Panc1 (cell line): ENCODE measurements around the gene PARD3. TPM values are rescaled to one million over a fixed set of nuclear protein-coding genes. Genes with fewer than 3 reads are reported as not detected.

Experiments used
- ATAC-seq: fragments of 200-7000 bp; cut with Tn5 transposase; 2 replicates; pipeline ENCODE4 v1.9.1; 2020; ENCODE audit warnings: mild to moderate bottlenecking, moderate library complexity
- BruUV-seq: library from RNA; stranded (reverse); fragments of 400-500 nt; replicated peaks from 2 replicates; lab custom pipeline; 2021; lab: Mats Ljungman, UMichigan
- CTCF ChIA-PET: fragments of 300-600 bp; sonication (Branson Sonifier 250); formaldehyde crosslinking; loops from one replicate; lab custom pipeline; 2022; ENCODE audit warnings: antibody characterized with exemption; lab: Charles Lee
- POLR2A ChIA-PET: fragments of 300-600 bp; sonication (Branson Sonifier 250); formaldehyde crosslinking; loops from one replicate; lab custom pipeline; 2022; ENCODE audit warnings: antibody characterized with exemption; lab: Charles Lee
- DNase-seq: peaks from one replicate; pipeline ENCODE4 v3.0.0-alpha.2; 2010; ENCODE audit warnings: low read depth, low spot score
- H3K27ac ChIP-seq: 2 replicates; pipeline ENCODE4 v1.5.1; 2011; ENCODE audit warnings: mild to moderate bottlenecking, low read length, inconsistent platforms
- H3K27me3 ChIP-seq: fragments of 200-500 bp; sonication (Bioruptor generic); 2 replicates; pipeline ENCODE4 v1.6.0; 2014; ENCODE audit warnings: low read length, inconsistent platforms; ENCODE audit not compliant: control insufficient read depth, insufficient read depth
- H3K36me3 ChIP-seq: fragments of 200-500 bp; sonication (Bioruptor generic); 2 replicates; pipeline ENCODE4 v1.5.1; 2014; ENCODE audit warnings: inconsistent platforms, mild to moderate bottlenecking, low read length, moderate library complexity; ENCODE audit not compliant: control insufficient read depth, insufficient read depth
- H3K4me1 ChIP-seq: 2 replicates; pipeline ENCODE4 v1.5.1; 2011; ENCODE audit warnings: inconsistent platforms, mild to moderate bottlenecking, low read length, moderate library complexity; ENCODE audit not compliant: control insufficient read depth, insufficient read depth
- H3K4me3 ChIP-seq, 2 experiments: 2 replicates each; pipeline ENCODE4 v1.5.1; 2011 to 2012; ENCODE audit warnings: low read depth in 2 of 2, low read length in 2 of 2, mild to moderate bottlenecking in 2 of 2, inconsistent platforms in 1 of 2, moderate library complexity in 1 of 2
- H3K9me3 ChIP-seq: fragments of 200-500 bp; sonication (Bioruptor generic); 2 replicates; pipeline ENCODE4 v1.5.1; 2014; ENCODE audit warnings: low read depth, mild to moderate bottlenecking, inconsistent platforms, low read length, moderate library complexity; ENCODE audit not compliant: control insufficient read depth, insufficient read depth
- CTCF ChIP-seq: fragments of 450-650 bp; IDR thresholded peaks from 2 replicates; pipeline ENCODE4 v1.5.1; 2017; ENCODE audit warnings: mild to moderate bottlenecking
- POLR2AphosphoS5 ChIP-seq: IDR thresholded peaks from 2 replicates; pipeline ENCODE4 v1.6.1; 2012; ENCODE audit warnings: mild to moderate bottlenecking, low read depth, low read length, moderate library complexity
- REST ChIP-seq, 2 experiments: IDR thresholded peaks; 2 replicates each; pipeline ENCODE4 v1.6.1; 2011 to 2012; ENCODE audit warnings: low read depth in 2 of 2, control low read depth in 1 of 2, low read length in 1 of 2, mild to moderate bottlenecking in 1 of 2, moderate library complexity in 1 of 2; ENCODE audit not compliant: insufficient read depth in 1 of 2
- SIN3A ChIP-seq: IDR thresholded peaks from 2 replicates; pipeline ENCODE4 v1.6.1; 2012; ENCODE audit warnings: low read depth, mild to moderate bottlenecking, low read length, moderate library complexity, borderline replicate concordance; ENCODE audit not compliant: insufficient read depth
- TCF7L2 ChIP-seq: IDR thresholded peaks from 2 replicates; pipeline ENCODE4 v1.6.1; 2011; ENCODE audit warnings: mild to moderate bottlenecking, low read depth, low read length, inconsistent platforms
- in situ Hi-C: cut with HindIII; loops from 2 replicates; pipeline ENCODE4 v1.10.0; 2016; ENCODE audit warnings: low sequenced_read_pairs, low pct_unique_long_range_greater_than_20kb
- intact Hi-C: fragments of 100-400 bp; cut with micrococcal nuclease; formaldehyde crosslinking; loops from one replicate; pipeline ENCODE4 v1.10.0; 2022; ENCODE audit not compliant: unreplicated experiment
- total RNA-seq: library from RNA; stranded (reverse); gene quantifications from one replicate; pipeline ENCODE4 v1.2.1, GENCODE V29; 2021; ENCODE audit not compliant: unreplicated experiment

The PARD3 gene
- total RNA-seq, 1 experiment from 2014 or later, result 29.8 TPM

DNA sequence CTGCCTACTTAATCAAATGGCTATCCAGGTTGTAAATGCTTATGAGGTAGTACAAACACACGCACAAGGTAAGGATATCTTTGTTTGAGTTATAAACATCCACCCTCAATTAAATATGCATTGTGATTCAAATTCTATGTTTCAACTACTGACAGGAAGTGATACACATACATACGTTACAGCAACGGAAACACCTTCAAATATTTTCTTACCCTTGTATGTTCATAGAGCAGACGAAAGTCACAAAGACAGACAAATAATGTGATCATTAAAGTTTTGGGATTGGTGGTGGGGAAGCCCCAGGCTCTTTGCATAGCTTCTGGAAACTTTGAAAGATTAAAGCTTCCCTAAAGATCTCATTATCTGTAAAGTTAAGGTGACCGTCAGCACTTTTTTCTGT lies 521.0 kb downstream of the PARD3 start:
- Histone ChIP-seq H3K27ac (no peak overlapping the region), H3K27me3 (no peaks in the 10 kb centered on the region), H3K4me1 (no peaks in the 10 kb centered on the region), H3K4me3 (no peak overlapping the region), H3K36me3 (no peaks in the 10 kb centered on the region), H3K9me3 (no peaks in the 10 kb centered on the region)
- POLR2A ChIA-PET, result no interaction called here
- no TSS peak for BruUV-seq
- DNase-seq (no peak), ATAC-seq (no peak)
- intact Hi-C loops (no loop called here), in situ Hi-C loops (no loop called here)
- TF ChIP-seq REST (IDR thresholded peaks at IDR 0.05; ENCODE audit: insufficient read depth in 1 of 2, low read depth in 2 of 2, low read length in 1 of 2), result no peak
- TF ChIP-seq POLR2AphosphoS5, result no peak
- TF ChIP-seq CTCF, result no peak
- TF ChIP-seq TCF7L2, result no peak
- no peak for TF ChIP-seq SIN3A
- CTCF ChIA-PET, result no interaction called here

- Histone ChIP-seq H3K36me3 (no peaks in the 10 kb centered on the region), H3K27me3 (no peaks in the 10 kb centered on the region), H3K4me1 (no peaks in the 10 kb centered on the region), H3K9me3 (no peaks in the 10 kb centered on the region), H3K4me3 (no peak overlapping the region), H3K27ac (no peak overlapping the region)
- POLR2A ChIA-PET, result no interaction called here
- CTCF ChIA-PET, result no interaction called here
- TF ChIP-seq TCF7L2 (no peak), POLR2AphosphoS5 (no peak), CTCF (no peak), REST (IDR thresholded peaks at IDR 0.05; ENCODE audit: insufficient read depth in 1 of 2, low read depth in 2 of 2, low read length in 1 of 2) (no peak), SIN3A (no peak)
- intact Hi-C loops, result no loop called here
- ATAC-seq (no peak), DNase-seq (no peak)
- in situ Hi-C loops, result no loop called here
- BruUV-seq, result no TSS peak
These were observed 522.4 kb downstream of the PARD3 start for GRCh38 chr10:34292675-34293074.
